Daoy (cell line): ENCODE results near the gene PCDHGC5. TPM values are rescaled to one million over a fixed set of nuclear protein-coding genes. Genes with fewer than 3 reads are reported as not detected.

Experiments used
- DNase-seq: peaks from one replicate; pipeline ENCODE4 v3.0.0-alpha.2; 2015; ENCODE audit warnings: low read depth
- total RNA-seq: library from RNA; depleted of rRNA; stranded (reverse); fragments of >200 nt; shearing (Covaris generic); gene quantifications from 2 replicates; pipeline ENCODE4 v1.2.3, GENCODE V29; 2014; rRNA removed

Gene PCDHGC5
- total RNA-seq, 1 experiment from 2014 or later: 0.06 TPM

DNA sequence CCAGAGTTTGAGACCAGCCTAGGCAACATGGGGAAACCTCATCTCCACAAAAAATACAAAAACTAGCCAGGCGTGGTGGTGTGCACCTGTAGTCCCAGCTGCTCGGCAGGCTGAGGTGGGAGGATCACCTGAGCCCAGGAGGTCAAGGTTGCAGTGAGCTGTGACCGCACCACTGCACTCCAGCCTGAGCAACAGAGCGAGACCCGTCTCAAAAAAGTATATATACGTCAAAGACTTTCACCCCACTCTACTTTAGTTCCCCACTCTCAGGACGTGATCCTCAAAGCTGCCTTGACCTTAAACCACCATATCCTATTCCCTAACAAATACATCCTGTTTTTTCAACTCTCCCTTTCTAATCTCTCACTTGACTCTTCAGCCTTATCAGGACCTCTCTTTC lies 41.0 kb downstream of the PCDHGC5 start:
- no peak for DNase-seq

GRCh38 chr5:141532726-141533125 lies 43.8 kb downstream of the PCDHGC5 start:
- DNase-seq: no peak

DNA sequence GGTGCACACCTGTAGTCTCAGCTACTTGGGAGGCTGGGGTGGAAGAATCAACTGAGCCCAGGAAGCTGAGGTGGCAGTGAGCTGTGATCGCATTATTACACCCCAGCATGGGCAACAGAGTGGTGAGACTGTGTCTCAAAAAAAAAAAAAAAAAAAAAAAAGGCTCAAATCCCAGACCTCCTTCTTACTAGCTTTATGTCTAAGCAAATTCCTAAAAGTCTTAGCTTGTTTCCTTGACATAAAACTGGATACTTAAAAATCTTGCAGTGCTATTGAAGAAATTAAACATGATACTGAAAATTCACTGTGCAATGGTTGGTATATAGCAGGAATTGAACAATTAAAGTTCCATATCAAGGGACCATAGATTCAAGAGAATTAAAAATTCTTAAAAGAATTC lies 45.0 kb downstream of the PCDHGC5 start:
- DNase-seq: no peak

DNA sequence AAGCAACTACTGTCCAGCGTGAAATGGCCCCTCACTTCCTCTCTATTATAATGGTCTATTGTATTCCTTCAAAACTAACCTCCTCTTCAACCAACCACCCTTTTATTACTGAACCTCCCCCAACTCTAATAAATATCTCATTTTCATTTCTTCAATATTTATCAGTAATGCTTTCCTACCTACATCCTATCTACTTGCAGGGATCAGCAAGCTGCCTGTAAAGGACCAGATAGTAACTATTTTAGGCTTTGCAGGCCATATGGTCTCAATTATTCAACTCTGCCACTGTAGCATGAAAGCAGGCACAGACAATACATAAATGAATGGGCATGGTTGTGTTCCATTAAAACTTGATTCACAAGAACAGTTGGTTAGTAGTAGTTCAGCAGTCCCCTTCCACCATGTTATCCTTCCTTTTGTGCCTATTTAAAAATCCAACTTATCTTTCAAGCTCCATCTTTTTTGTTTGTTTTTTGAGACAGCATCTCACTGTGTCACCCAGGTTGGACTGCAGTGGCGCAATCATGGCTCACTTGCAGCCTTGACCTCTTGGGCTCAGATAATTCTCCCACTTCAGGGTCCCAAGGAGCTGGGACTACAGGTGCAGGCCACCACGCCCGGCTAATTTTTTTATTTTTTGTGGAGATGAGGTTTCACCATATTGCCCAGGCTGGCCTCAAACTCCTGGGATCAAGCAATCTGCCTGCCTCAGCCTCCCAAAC lies 45.8 kb downstream of the PCDHGC5 start:
- no peak for DNase-seq

Other genes starting within 250 kb of the PCDHGC5 start
- 0.21 and 0.86 TPM in 2 replicates for gene PCDHB15, start 243.7 kb upstream of the PCDHGC5 start, total RNA-seq
- gene SLC25A2, start 185.0 kb upstream of the PCDHGC5 start, total RNA-seq: 0.11 and 1.8 TPM in 2 replicates
- gene TAF7, start 168.3 kb upstream of the PCDHGC5 start, total RNA-seq: 55.5 and 57.7 TPM in 2 replicates
- gene PCDHGA1, start 158.6 kb upstream of the PCDHGC5 start, total RNA-seq: 0.18 and 0.34 TPM in 2 replicates
- gene PCDHGA2, start 150.3 kb upstream of the PCDHGC5 start, total RNA-seq: 0.15 and 0.74 TPM in 2 replicates
- gene PCDHGA3, start 145.3 kb upstream of the PCDHGC5 start, total RNA-seq: 0.57 TPM in 1 of 2 replicates, not detected in the other
- gene PCDHGB1, start 139.0 kb upstream of the PCDHGC5 start, total RNA-seq: 1.4 and 1.5 TPM in 2 replicates
- gene PCDHGA4, start 134.1 kb upstream of the PCDHGC5 start, total RNA-seq: 0.63 and 1.6 TPM in 2 replicates
- 0.23 and 0.24 TPM in 2 replicates for gene PCDHGB2, start 129.1 kb upstream of the PCDHGC5 start, total RNA-seq
- 0.23 and 0.39 TPM in 2 replicates for gene PCDHGA5, start 124.9 kb upstream of the PCDHGC5 start, total RNA-seq
- 0.68 and 1.1 TPM in 2 replicates for gene PCDHGB3, start 118.8 kb upstream of the PCDHGC5 start, total RNA-seq
- gene PCDHGA6, start 115.2 kb upstream of the PCDHGC5 start, total RNA-seq: 0.24 and 0.46 TPM in 2 replicates
- 0.06 and 0.42 TPM in 2 replicates for gene PCDHGA7, start 106.3 kb upstream of the PCDHGC5 start, total RNA-seq
- 0.06 and 0.09 TPM in 2 replicates for gene PCDHGB4, start 101.4 kb upstream of the PCDHGC5 start, total RNA-seq
- 0.06 TPM in 1 of 2 replicates, not detected in the other for gene PCDHGA8, start 96.4 kb upstream of the PCDHGC5 start, total RNA-seq
- gene PCDHGB5, start 91.1 kb upstream of the PCDHGC5 start, total RNA-seq: 0.09 TPM in 1 of 2 replicates, not detected in the other
- gene PCDHGA9, start 86.3 kb upstream of the PCDHGC5 start, total RNA-seq: 1.2 TPM in 1 of 2 replicates, not detected in the other
- gene PCDHGB6, start 81.1 kb upstream of the PCDHGC5 start, total RNA-seq: 1.3 and 2.5 TPM in 2 replicates
- 0.06 and 0.30 TPM in 2 replicates for gene PCDHGA10, start 76.1 kb upstream of the PCDHGC5 start, total RNA-seq
- 0.06 and 0.17 TPM in 2 replicates for gene PCDHGB7, start 71.4 kb upstream of the PCDHGC5 start, total RNA-seq
- 15.0 TPM in 2 replicates for gene PCDHGA11, start 68.0 kb upstream of the PCDHGC5 start, total RNA-seq
- gene PCDHGA12, start 58.6 kb upstream of the PCDHGC5 start, total RNA-seq: not detected in 2 replicates
- 37.0 and 41.5 TPM in 2 replicates for gene PCDHGC3, start 13.1 kb upstream of the PCDHGC5 start, total RNA-seq
- gene PCDHGC4, start 4.1 kb upstream of the PCDHGC5 start, total RNA-seq: 0.18 and 0.23 TPM in 2 replicates
- gene DIAPH1, start 129.9 kb downstream of the PCDHGC5 start, total RNA-seq: 40.7 and 43.5 TPM in 2 replicates
- 62.0 and 62.6 TPM in 2 replicates for gene HDAC3, start 147.8 kb downstream of the PCDHGC5 start, total RNA-seq
- gene RELL2, start 147.9 kb downstream of the PCDHGC5 start, total RNA-seq: 2.6 and 3.4 TPM in 2 replicates
- gene FCHSD1, start 162.3 kb downstream of the PCDHGC5 start, total RNA-seq: 7.5 and 13.2 TPM in 2 replicates
- gene ARAP3, start 193.1 kb downstream of the PCDHGC5 start, total RNA-seq: 1.7 and 3.0 TPM in 2 replicates